GM12878 (cell line): ENCODE data around the gene ZNF410. TPM values are rescaled to one million over a fixed set of nuclear protein-coding genes. Genes with fewer than 3 reads are reported as not detected.

Source experiments
- ATAC-seq: fragments of 200-7000 bp; cut with Tn5 transposase; 3 replicates; pipeline ENCODE4 v1.9.1; 2020; ENCODE audit warnings: mild to moderate bottlenecking, moderate library complexity
- BruUV-seq: library from RNA; stranded (reverse); fragments of 400-500 nt; replicated peaks from 2 replicates; lab custom pipeline; 2021; lab: Mats Ljungman, UMichigan
- CTCF ChIA-PET: fragments of 300-600 bp; sonication (Branson Sonifier 250); formaldehyde crosslinking; extraction: SDS; loops from one replicate; lab custom pipeline; 2021; ENCODE audit warnings: inconsistent platforms; lab: Yijun Ruan, JAX
- POLR2A ChIA-PET: fragments of 350-600 bp; formaldehyde crosslinking; extraction: SDS; loops from one replicate; lab custom pipeline; 2021; ENCODE audit warnings: inconsistent platforms; lab: Charles Lee
- RAD21 ChIA-PET: fragments of 300-600 bp; sonication (Branson Sonifier 250); formaldehyde crosslinking; loops from one replicate; lab custom pipeline; 2023; ENCODE audit warnings: antibody characterized with exemption; ENCODE audit not compliant: unreplicated experiment; lab: Charles Lee
- SMC1A ChIA-PET: fragments of 300-600 bp; sonication (Branson Sonifier 250); formaldehyde crosslinking; loops from one replicate; lab custom pipeline; 2023; ENCODE audit not compliant: unreplicated experiment, uncharacterized antibody; lab: Charles Lee
- DNase-seq: peaks from one replicate; pipeline ENCODE4 v3.0.0-alpha.2; 2011; ENCODE audit warnings: low read depth, low spot score
- FAIRE-seq: peaks from 3 replicates; lab custom pipeline; 2011; peaks lifted over from hg19 to GRCh38; lab: Jason Lieb, UNC
- H2AFZ ChIP-seq: 2 replicates; pipeline ENCODE4 v1.6.0; 2011; ENCODE audit warnings: low read depth, low read length, control low read depth; ENCODE audit not compliant: control insufficient read depth
- H3K27ac ChIP-seq: 2 replicates; pipeline ENCODE4 v1.5.1; 2011; ENCODE audit warnings: control low read depth; ENCODE audit not compliant: control insufficient read depth, insufficient read depth
- H3K27me3 ChIP-seq, 2 experiments: replicated peaks in 1 of 2; 2 replicates each; pipeline versions ENCODE4 v1.6.0 to v1.6.1; 2011; ENCODE audit warnings: low read length in 1 of 2; ENCODE audit not compliant: control insufficient read depth in 2 of 2, insufficient read depth in 2 of 2
- H3K36me3 ChIP-seq, 2 experiments: 2 replicates each; pipeline ENCODE4 v1.5.1; 2011; ENCODE audit warnings: low read length in 1 of 2; ENCODE audit not compliant: control insufficient read depth in 2 of 2, insufficient read depth in 2 of 2
- H3K4me1 ChIP-seq: 2 replicates; pipeline ENCODE4 v1.6.1; 2011; ENCODE audit warnings: mild to moderate bottlenecking, low read length, moderate library complexity, mixed read lengths; ENCODE audit not compliant: control insufficient read depth, insufficient read depth
- H3K4me2 ChIP-seq: 2 replicates; pipeline ENCODE4 v1.6.0; 2011; ENCODE audit warnings: control low read depth; ENCODE audit not compliant: control insufficient read depth, insufficient read depth
- H3K4me3 ChIP-seq: fragments of 200-600 bp; sonication (generic); 2 replicates; pipeline ENCODE4 v1.5.1; 2016
- H3K79me2 ChIP-seq: 2 replicates; pipeline ENCODE4 v1.6.0; 2011; ENCODE audit warnings: low read length; ENCODE audit not compliant: control insufficient read depth, insufficient read depth
- H3K9ac ChIP-seq: 2 replicates; pipeline ENCODE4 v1.8.0; 2011; ENCODE audit warnings: low read length, control low read depth, mixed read lengths; ENCODE audit not compliant: control insufficient read depth, insufficient read depth
- H3K9me3 ChIP-seq: replicated peaks from 3 replicates; pipeline ENCODE4 v1.5.1; 2011; ENCODE audit warnings: mild to moderate bottlenecking, low read length; ENCODE audit not compliant: control insufficient read depth, insufficient read depth
- H4K20me1 ChIP-seq: 2 replicates; pipeline ENCODE4 v1.6.0; 2011; ENCODE audit not compliant: control insufficient read depth, insufficient read depth
- E2F4 ChIP-seq: IDR thresholded peaks from 2 replicates; pipeline ENCODE4 v1.6.1; 2012; ENCODE audit warnings: low read depth, low read length, improper control_type of control experiment
- EED ChIP-seq: sonication (generic); IDR thresholded peaks from 2 replicates; pipeline ENCODE4 v1.6.1; 2016; ENCODE audit warnings: antibody characterized with exemption, low read depth
- FOS ChIP-seq: IDR thresholded peaks from 3 replicates; pipeline ENCODE4 v1.6.1; 2011; ENCODE audit warnings: borderline replicate concordance; ENCODE audit not compliant: insufficient read length; ENCODE audit errors: extremely low read depth
- KAT2A ChIP-seq: conservative IDR thresholded peaks from 2 replicates; pipeline ENCODE4 v1.6.1; 2011; ENCODE audit warnings: low read depth, low read length; ENCODE audit not compliant: control insufficient read depth
- NFYB ChIP-seq: IDR thresholded peaks from 2 replicates; pipeline ENCODE4 v1.6.1; 2011; ENCODE audit warnings: low read depth, mild to moderate bottlenecking, low read length, improper control_type of control experiment, moderate library complexity; ENCODE audit not compliant: insufficient read depth
- NR2C1 ChIP-seq: fragments of 450-650 bp; IDR thresholded peaks from 2 replicates; pipeline ENCODE4 v1.6.1; 2017; ENCODE audit warnings: antibody characterized with exemption, mild to moderate bottlenecking, moderate library complexity
- NR2F1 ChIP-seq: fragments of 450-650 bp; conservative IDR thresholded peaks from 2 replicates; pipeline ENCODE4 v1.6.1; 2017; ENCODE audit warnings: mild to moderate bottlenecking
- RB1 ChIP-seq: fragments of 450-650 bp; formaldehyde crosslinking; IDR thresholded peaks from 2 replicates; pipeline ENCODE4 v1.6.1; 2017; ENCODE audit warnings: mild to moderate bottlenecking, borderline replicate concordance
- SMAD1 ChIP-seq: fragments of 450-650 bp; IDR thresholded peaks from 2 replicates; pipeline ENCODE4 v1.6.1; 2018; ENCODE audit warnings: mild to moderate bottlenecking, low read depth; ENCODE audit not compliant: partially characterized antibody
- SMARCA5 ChIP-seq: fragments of 450-650 bp; IDR thresholded peaks from 2 replicates; pipeline ENCODE4 v1.6.1; 2017; ENCODE audit warnings: mild to moderate bottlenecking
- SPI1 ChIP-seq: IDR thresholded peaks from 2 replicates; pipeline ENCODE4 v1.6.1; 2011; ENCODE audit warnings: low read depth, mild to moderate bottlenecking, low read length, moderate library complexity, borderline replicate concordance; ENCODE audit not compliant: insufficient read depth
- ZNF217 ChIP-seq: fragments of 450-650 bp; IDR thresholded peaks from 2 replicates; pipeline ENCODE4 v1.6.1; 2017; ENCODE audit warnings: antibody characterized with exemption, mild to moderate bottlenecking
- WGBS: methylation state at CpG from one replicate; pipeline ENCODE4 v1.1.6; 2016; ENCODE audit warnings: low lambda C conversion rate; ENCODE audit not compliant: insufficient replicate concordance, insufficient coverage; ENCODE audit errors: missing lambda C conversion rate; 5-methylcytosine and 5-hydroxymethylcytosine counted together
- in situ Hi-C: fragments of 300-500 bp; cut with MboI; formaldehyde crosslinking; loops from 9 replicates; pipeline ENCODE4 v1.14.3; 2018; ENCODE audit warnings: mixed read lengths
- intact Hi-C: fragments of 100-400 bp; cut with micrococcal nuclease; formaldehyde crosslinking; loops from one replicate; pipeline ENCODE4 v1.14.2; 2022; ENCODE audit not compliant: unreplicated experiment
- polyA plus RNA-seq, 11 experiments: library from polyadenylated mRNA; depleted of rRNA in 4 of 11; unstranded in 6 of 11; stranded (reverse) in 5 of 11; fragments of >200 nt; fragmentation: Nextera tagmentation in 4 of 11; fragmentation: Illumina TruSeq in 1 of 11; extraction: Ambion mirVana in 4 of 11; extraction: Trizol in 1 of 11; gene quantifications; 1 replicate in 1 of 11; 2 replicates in 10 of 11; pipeline versions ENCODE4 v1.2.1 to v1.2.3, GENCODE V29; 2011 to 2016; ENCODE audit warnings: inconsistent platforms in 2 of 11, missing spikeins in 2 of 11, low read depth in 1 of 11
- total RNA-seq, 4 experiments: library from RNA; depleted of rRNA in 3 of 4; stranded (reverse); fragments of >200 nt in 3 of 4; fragmentation: Illumina TruSeq in 1 of 4; extraction: Trizol in 1 of 4; gene quantifications; 2 replicates each; pipeline versions ENCODE4 v1.2.1 to v1.2.3, GENCODE V29; 2013 to 2021

Gene ZNF410
- total and polyA plus RNA-seq, 10 of the 15 experiments (the other 5 are each of a cell fraction or from before 2014, with no cell fraction given) = 31.2 to 56.6 (median 47.7) TPM

- TF ChIP-seq SMAD1 = no peak
- TF ChIP-seq ZNF217 = no peak
- TF ChIP-seq RB1 = no peak
- no peak for TF ChIP-seq NFYB
- TF ChIP-seq E2F4 = no peak
- TF ChIP-seq SPI1 = no peak
- TF ChIP-seq KAT2A = no peak
- TF ChIP-seq EED = no peak
- no peak for TF ChIP-seq SMARCA5
- TF ChIP-seq, all 136 proteins: peak for 0
These were observed 27.5 kb upstream of the ZNF410 start (continued) for GRCh38 chr14:73859145-73859544.

- Histone ChIP-seq H3K4me1 (no peaks in the 10 kb centered on the region), H3K36me3 (no peaks in the 10 kb centered on the region), H3K9me3 (no peaks in the 10 kb centered on the region), H3K4me3 (no peak overlapping the region), H2AFZ (no peak overlapping the region), H4K20me1 (no peaks in the 10 kb centered on the region), H3K27ac (no peak overlapping the region), H3K27me3 (no peaks in the 10 kb centered on the region), H3K9ac (no peak overlapping the region), H3K79me2 (no peaks in the 10 kb centered on the region), H3K4me2 (no peak overlapping the region)
- intact Hi-C loops (loop anchor here (10.0 kb wide), 1 partner anchor 226 kb away; no protein-coding TSS in a partner anchor), in situ Hi-C loops (no loop called here)
- ChIA-PET CTCF (no interaction called here), SMC1A (no interaction called here), POLR2A (no interaction called here), RAD21 (no interaction called here)
- no peak for ATAC-seq
- no peak for DNase-seq
- no peak for FAIRE-seq
- BruUV-seq = no TSS peak
- TF ChIP-seq FOS = no peak
- no peak for TF ChIP-seq NR2C1
- no peak for TF ChIP-seq NR2F1
- 97% methylated on average over 5 of the region's 5 CpGs for WGBS
These were observed 25.6 kb upstream of the ZNF410 start for GRCh38 chr14:73861073-73861472.
